CD4-positive, alpha-beta T cell (primary cell): Measurements from ENCODE around the gene HHAT. TPM values are rescaled to one million over a fixed set of nuclear protein-coding genes. Genes with fewer than 3 reads are reported as not detected.

Experiments used
- ATAC-seq: fragments of 200-7000 bp; cut with Tn5 transposase; one replicate; pipeline ENCODE4 v1.10.0; 2022; ENCODE audit warnings: mild to moderate bottlenecking; ENCODE audit not compliant: poor library complexity
- CTCF ChIA-PET: fragments of 350-600 bp; sonication (Branson Sonifier 250); formaldehyde crosslinking; loops from one replicate; lab custom pipeline; 2021; ENCODE audit warnings: antibody characterized with exemption, inconsistent platforms; lab: Charles Lee
- POLR2A ChIA-PET: fragments of 350-600 bp; sonication (Branson Sonifier 250); formaldehyde crosslinking; loops from one replicate; lab custom pipeline; 2021; ENCODE audit warnings: antibody characterized with exemption, inconsistent platforms; lab: Charles Lee
- DNase-seq, 14 experiments: peaks; one replicate each; pipeline ENCODE4 v3.0.0-alpha.2; 2013 to 2020; ENCODE audit warnings: mixed read lengths in 2 of 14
- H3K27ac ChIP-seq, 2 donors: one replicate each; pipeline versions ENCODE4 v1.5.1 to v1.7.0; 2013; ENCODE audit warnings: low read length in 2 of 2, low read depth in 1 of 2, mild to moderate bottlenecking in 1 of 2
- H3K27me3 ChIP-seq, 2 experiments: 1 replicate in 1 of 2; 2 replicates in 1 of 2; pipeline versions ENCODE4 v1.6.1 to v1.7.0; 2013; ENCODE audit warnings: low read length in 2 of 2, control low read depth in 1 of 2, mild to moderate bottlenecking in 1 of 2, moderate library complexity in 1 of 2; ENCODE audit not compliant: insufficient read depth in 2 of 2, control insufficient read depth in 1 of 2
- H3K36me3 ChIP-seq: one replicate; pipeline ENCODE4 v1.6.1; 2013; ENCODE audit warnings: low read length, control low read depth; ENCODE audit not compliant: insufficient read depth
- H3K4me1 ChIP-seq: one replicate; pipeline ENCODE4 v1.6.1; 2013; ENCODE audit warnings: low read length, control low read depth; ENCODE audit not compliant: insufficient read depth
- H3K4me3 ChIP-seq: one replicate; pipeline ENCODE4 v1.5.1; 2013; ENCODE audit warnings: mild to moderate bottlenecking, low read length, moderate library complexity
- H3K9me3 ChIP-seq, 2 experiments: 1 replicate in 1 of 2; 2 replicates in 1 of 2; pipeline versions ENCODE4 v1.6.1 to v1.7.0; 2013; ENCODE audit warnings: low read length in 2 of 2, mild to moderate bottlenecking in 2 of 2, control low read depth in 1 of 2, moderate library complexity in 1 of 2; ENCODE audit not compliant: control insufficient read depth in 1 of 2, insufficient read depth in 1 of 2
- H3K27ac Mint-ChIP-seq: one replicate; pipeline ENCODE4 v1.8.0; 2020; ENCODE audit warnings: mixed read lengths
- H3K27me3 Mint-ChIP-seq: one replicate; pipeline ENCODE4 v1.8.0; 2021; ENCODE audit warnings: mixed read lengths
- H3K36me3 Mint-ChIP-seq: one replicate; pipeline ENCODE4 v1.8.0; 2021; ENCODE audit warnings: low read depth, mixed read lengths
- H3K4me1 Mint-ChIP-seq: one replicate; pipeline ENCODE4 v1.8.0; 2021; ENCODE audit warnings: low read depth, mixed read lengths
- H3K4me3 Mint-ChIP-seq: one replicate; pipeline ENCODE4 v1.8.0; 2020; ENCODE audit warnings: mild to moderate bottlenecking, mixed read lengths
- H3K9me3 Mint-ChIP-seq: one replicate; pipeline ENCODE4 v1.8.0; 2020; ENCODE audit warnings: mixed read lengths
- CTCF ChIP-seq: fragments of 200-600 bp; IDR thresholded peaks from one replicate; pipeline ENCODE4 v1.8.0; 2022; ENCODE audit warnings: antibody characterized with exemption, mild to moderate bottlenecking
- intact Hi-C, 2 experiments: fragments of 100-400 bp; cut with DNase I in 1 of 2; cut with micrococcal nuclease in 1 of 2; formaldehyde crosslinking; loops; one replicate each; pipeline versions ENCODE4 v1.15.1 to v1.9.0; 2023 to 2025; cut with DNase I, micrococcal nuclease
- total RNA-seq, 174 experiments: library from RNA in 2 of 174; stranded (reverse) in 2 of 174; gene quantifications; one replicate each; pipeline ENCODE4 v1.2.3 and lab custom pipeline; 2021 to 2026

The HHAT gene
- total RNA-seq, 2 experiments from 2014 or later = 3.1 to 3.3 TPM

DNA sequence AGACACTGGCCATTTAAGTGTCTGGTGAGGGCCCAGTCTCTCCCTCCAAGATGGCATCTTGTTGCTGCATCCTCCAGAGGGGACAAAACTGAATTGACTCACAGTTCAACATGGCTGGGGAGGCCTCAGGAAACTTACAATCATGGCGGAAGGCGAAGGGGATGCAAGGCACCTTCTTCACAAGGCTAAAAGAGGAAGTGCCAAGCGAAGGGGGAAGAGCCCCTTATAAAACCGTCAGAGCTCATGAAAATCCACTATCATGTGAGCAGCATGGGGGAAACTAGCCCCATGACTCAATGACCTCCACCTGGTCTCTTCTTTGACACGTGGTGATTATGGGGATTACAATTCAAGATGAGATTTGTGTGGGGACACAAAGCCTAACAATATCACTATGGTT, 280.1 kb downstream of the HHAT start:
- Histone ChIP-seq H3K4me3 (no peak overlapping the region), H3K36me3 (no peaks in the 10 kb centered on the region), H3K4me1 (no peaks in the 10 kb centered on the region), H3K9me3 (no peaks in the 10 kb centered on the region), H3K27ac (no peak overlapping the region), H3K27me3 (no peaks in the 10 kb centered on the region)
- intact Hi-C loops = no loop called here
- no peak overlapping the region for H3K4me3 Mint-ChIP-seq
- CTCF ChIA-PET = no interaction called here
- no peaks in the 10 kb centered on the region for H3K4me1 Mint-ChIP-seq
- no peak for TF ChIP-seq CTCF
- no peaks in the 10 kb centered on the region for H3K36me3 Mint-ChIP-seq
- ATAC-seq = no peak
- POLR2A ChIA-PET = no interaction called here
- no peak for DNase-seq
- H3K9me3 Mint-ChIP-seq = no peaks in the 10 kb centered on the region
- no peak overlapping the region for H3K27ac Mint-ChIP-seq
- H3K27me3 Mint-ChIP-seq = no peaks in the 10 kb centered on the region

DNA sequence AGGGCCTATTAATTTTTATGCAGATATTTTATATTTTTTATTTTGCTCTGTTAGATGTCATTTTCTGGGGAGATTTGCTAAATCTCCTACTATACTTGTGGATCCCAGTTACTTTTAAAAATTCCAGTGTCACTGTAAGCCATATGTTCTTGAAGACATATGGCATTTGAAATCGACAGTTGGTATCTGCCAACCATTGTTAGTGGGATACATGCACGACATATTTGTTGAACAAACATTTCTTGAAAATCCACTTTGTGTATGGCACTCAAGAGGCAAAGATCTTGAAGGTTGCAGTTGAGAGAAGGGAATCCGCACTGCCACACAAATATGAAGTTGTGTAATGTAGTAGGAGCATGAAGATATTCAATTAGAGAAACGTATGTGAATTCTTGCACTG, 287.7 kb downstream of the HHAT start:
- Mint-ChIP-seq H3K27ac (no peak overlapping the region), H3K27me3 (no peaks in the 10 kb centered on the region), H3K9me3 (no peaks in the 10 kb centered on the region), H3K36me3 (no peaks in the 10 kb centered on the region), H3K4me1 (no peaks in the 10 kb centered on the region), H3K4me3 (no peak overlapping the region)
- Histone ChIP-seq H3K4me1 (no peaks in the 10 kb centered on the region), H3K4me3 (no peak overlapping the region), H3K9me3 (no peaks in the 10 kb centered on the region), H3K27me3 (no peaks in the 10 kb centered on the region), H3K27ac (no peak overlapping the region), H3K36me3 (no peaks in the 10 kb centered on the region)
- ATAC-seq (no peak), DNase-seq (no peak)
- intact Hi-C loops = no loop called here
- CTCF ChIA-PET = no interaction called here
- TF ChIP-seq CTCF = no peak
- POLR2A ChIA-PET = no interaction called here

- ChIA-PET POLR2A (no interaction called here), CTCF (no interaction called here)
- Histone ChIP-seq H3K27me3 (no peaks in the 10 kb centered on the region), H3K27ac (no peak overlapping the region), H3K4me1 (no peaks in the 10 kb centered on the region), H3K4me3 (no peak overlapping the region), H3K36me3 (no peaks in the 10 kb centered on the region), H3K9me3 (no peaks in the 10 kb centered on the region)
- H3K9me3 Mint-ChIP-seq = no peaks in the 10 kb centered on the region
- ATAC-seq = no peak
- no peak for TF ChIP-seq CTCF
- no peaks in the 10 kb centered on the region for H3K27me3 Mint-ChIP-seq
- no peaks in the 10 kb centered on the region for H3K36me3 Mint-ChIP-seq
- no peak overlapping the region for H3K27ac Mint-ChIP-seq
- no peak overlapping the region for H3K4me3 Mint-ChIP-seq
- H3K4me1 Mint-ChIP-seq = no peaks in the 10 kb centered on the region
- intact Hi-C loops = no loop called here
- DNase-seq = no peak
Measured at GRCh38 chr1:210617293-210617692, 288.6 kb downstream of the HHAT start.
